Thoracic aorta (tissue), 2 donors: ENCODE measurements around the gene RSL1D1. TPM values are rescaled to one million over a fixed set of nuclear protein-coding genes. Genes with fewer than 3 reads are reported as not detected.

Source experiments
- ATAC-seq: fragments of 150-250 bp; one replicate; pipeline ENCODE4 v1.8.0; 2017; ENCODE audit warnings: low read depth; ENCODE audit not compliant: insufficient number of reproducible peaks, low FRiP score
- DNase-seq: peaks from one replicate; pipeline ENCODE4 v3.0.0-alpha.2; 2020; ENCODE audit warnings: low spot score
- H3K27ac ChIP-seq, 2 donors: fragments of 200-600 bp; sonication (generic); 1 replicate in 1 of 2; 2 replicates in 1 of 2; pipeline ENCODE4 v1.5.1; 2016; ENCODE audit warnings: mild to moderate bottlenecking in 2 of 2, moderate library complexity in 2 of 2
- H3K27me3 ChIP-seq: fragments of 200-600 bp; sonication (generic); replicated peaks from 2 replicates; pipeline ENCODE4 v1.6.0; 2016; ENCODE audit warnings: mild to moderate bottlenecking; ENCODE audit not compliant: insufficient read depth
- H3K36me3 ChIP-seq: fragments of 200-600 bp; sonication (generic); one replicate; pipeline ENCODE4 v1.5.1; 2016
- H3K4me1 ChIP-seq, 2 donors: fragments of 200-600 bp; sonication (generic); 1 replicate in 1 of 2; 2 replicates in 1 of 2; pipeline versions ENCODE4 v1.5.1 to v1.6.0; 2016; ENCODE audit warnings: low read depth in 2 of 2, mild to moderate bottlenecking in 1 of 2; ENCODE audit not compliant: control insufficient read depth in 1 of 2
- H3K4me3 ChIP-seq: fragments of 200-600 bp; sonication (generic); 2 replicates; pipeline ENCODE4 v1.5.1; 2016; ENCODE audit warnings: mild to moderate bottlenecking
- H3K9me3 ChIP-seq: fragments of 200-600 bp; sonication (generic); 2 replicates; pipeline ENCODE4 v1.5.1; 2016
- CTCF ChIP-seq: fragments of 200-600 bp; sonication (generic); IDR thresholded peaks from one replicate; pipeline ENCODE4 v1.5.1; 2019; ENCODE audit warnings: antibody characterized with exemption
- total RNA-seq, 2 donors: library from RNA; depleted of rRNA; stranded (reverse); fragments of >200 nt; gene quantifications; one replicate each; pipeline versions ENCODE4 v1.1.0 to v1.2.3, GENCODE V29; 2016

Gene RSL1D1
- total RNA-seq, 2 donors from 2014 or later = 51.2 to 184 TPM

- H3K4me1 ChIP-seq = no peaks in the 10 kb centered on the region
- DNase-seq = no peak
- no peak overlapping the region for H3K27ac ChIP-seq
- no peak for TF ChIP-seq CTCF
- ATAC-seq = no peak
- no peaks in the 10 kb centered on the region for H3K27me3 ChIP-seq
- H3K9me3 ChIP-seq = no peaks in the 10 kb centered on the region
- no peak overlapping the region for H3K4me3 ChIP-seq
- H3K36me3 ChIP-seq = peaks cover 41% of the 10 kb centered on the region
These were observed 39.1 kb upstream of the RSL1D1 start for GRCh38 chr16:11890231-11890965.

GRCh38 chr16:11886881-11887280 lies 35.5 kb upstream of the RSL1D1 start:
- Histone ChIP-seq H3K27me3 (no peaks in the 10 kb centered on the region), H3K4me3 (no peak overlapping the region), H3K9me3 (no peaks in the 10 kb centered on the region), H3K27ac (no peak overlapping the region), H3K36me3 (peaks cover 57% of the 10 kb centered on the region), H3K4me1 (no peaks in the 10 kb centered on the region)
- TF ChIP-seq CTCF = no peak
- no peak for ATAC-seq
- DNase-seq = no peak

GRCh38 chr16:11884035-11884434 lies 32.7 kb upstream of the RSL1D1 start:
- Histone ChIP-seq H3K36me3 (peaks cover 62% of the 10 kb centered on the region), H3K9me3 (no peaks in the 10 kb centered on the region), H3K4me3 (no peak overlapping the region), H3K4me1 (peaks cover 0 to 6% of the 10 kb centered on the region in 2 donors), H3K27me3 (no peaks in the 10 kb centered on the region), H3K27ac (no peak overlapping the region)
- no peak for TF ChIP-seq CTCF
- DNase-seq (no peak), ATAC-seq (no peak)

GRCh38 chr16:11880007-11880406 lies 28.7 kb upstream of the RSL1D1 start:
- H3K27ac ChIP-seq = no peak overlapping the region
- ATAC-seq (no peak), DNase-seq (no peak)
- H3K9me3 ChIP-seq = no peaks in the 10 kb centered on the region
- no peak for TF ChIP-seq CTCF
- peaks cover 57% of the 10 kb centered on the region for H3K36me3 ChIP-seq
- H3K4me3 ChIP-seq = no peak overlapping the region
- H3K4me1 ChIP-seq = peaks cover 0 to 6% of the 10 kb centered on the region in 2 donors
- no peaks in the 10 kb centered on the region for H3K27me3 ChIP-seq

- no peak for ATAC-seq
- Histone ChIP-seq H3K36me3 (peaks cover 46% of the 10 kb centered on the region), H3K4me3 (no peak overlapping the region), H3K4me1 (peaks cover 0 to 6% of the 10 kb centered on the region in 2 donors), H3K27me3 (no peaks in the 10 kb centered on the region), H3K9me3 (no peaks in the 10 kb centered on the region), H3K27ac (no peak overlapping the region)
- TF ChIP-seq CTCF = no peak
- DNase-seq = no peak
These were observed 26.0 kb upstream of the RSL1D1 start for GRCh38 chr16:11877374-11877773.
